Measurements from ENCODE around the gene SQOR.

DNA sequence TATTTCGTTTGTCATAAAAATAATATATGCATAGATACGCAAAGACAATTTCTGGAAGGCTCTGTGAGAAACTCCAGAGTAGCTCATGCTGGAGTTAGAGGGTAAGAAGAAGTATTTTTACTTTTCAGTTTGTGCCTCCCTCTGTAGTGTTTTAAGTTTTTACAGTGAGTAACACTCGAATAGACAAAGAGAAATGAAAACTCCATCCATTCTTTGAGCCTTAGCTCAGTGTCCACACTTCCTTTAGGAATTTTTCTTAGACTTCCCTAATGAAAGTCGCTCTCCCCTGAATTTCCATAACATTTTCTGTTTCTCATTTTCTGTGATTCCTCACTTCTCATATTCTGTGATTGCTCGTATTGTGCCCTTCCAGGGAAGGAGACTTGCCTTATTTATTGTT is 45.6 kb upstream of the SQOR start:
- TF ChIP-seq, protein P1, sequence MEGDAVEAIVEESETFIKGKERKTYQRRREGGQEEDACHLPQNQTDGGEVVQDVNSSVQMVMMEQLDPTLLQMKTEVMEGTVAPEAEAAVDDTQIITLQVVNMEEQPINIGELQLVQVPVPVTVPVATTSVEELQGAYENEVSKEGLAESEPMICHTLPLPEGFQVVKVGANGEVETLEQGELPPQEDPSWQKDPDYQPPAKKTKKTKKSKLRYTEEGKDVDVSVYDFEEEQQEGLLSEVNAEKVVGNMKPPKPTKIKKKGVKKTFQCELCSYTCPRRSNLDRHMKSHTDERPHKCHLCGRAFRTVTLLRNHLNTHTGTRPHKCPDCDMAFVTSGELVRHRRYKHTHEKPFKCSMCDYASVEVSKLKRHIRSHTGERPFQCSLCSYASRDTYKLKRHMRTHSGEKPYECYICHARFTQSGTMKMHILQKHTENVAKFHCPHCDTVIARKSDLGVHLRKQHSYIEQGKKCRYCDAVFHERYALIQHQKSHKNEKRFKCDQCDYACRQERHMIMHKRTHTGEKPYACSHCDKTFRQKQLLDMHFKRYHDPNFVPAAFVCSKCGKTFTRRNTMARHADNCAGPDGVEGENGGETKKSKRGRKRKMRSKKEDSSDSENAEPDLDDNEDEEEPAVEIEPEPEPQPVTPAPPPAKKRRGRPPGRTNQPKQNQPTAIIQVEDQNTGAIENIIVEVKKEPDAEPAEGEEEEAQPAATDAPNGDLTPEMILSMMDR (IDR thresholded peaks at IDR 0.05) = no peak
- no peak for TF ChIP-seq POLR2A (IDR thresholded peaks at IDR 0.05)
